Measurements from ENCODE around the gene TRNT1. TPM values are rescaled to one million over a fixed set of nuclear protein-coding genes. Genes with fewer than 3 reads are reported as not detected.

Gene TRNT1
- total and polyA plus RNA-seq, 2 of the 8 experiments (the other 6 are each of a cell fraction or from before 2014, with no cell fraction given) = 7.2 to 33.1 TPM

- no peak overlapping the region for H2AFZ ChIP-seq (ENCODE audit: low read length)
- H2AK5ac ChIP-seq (ENCODE audit: low read depth, low read length) = no peak overlapping the region
- no peak overlapping the region for H4K5ac ChIP-seq (ENCODE audit: insufficient read length, low read depth, low read length)
- H3K14ac ChIP-seq (ENCODE audit: insufficient read length) = no peak overlapping the region
- H3K27ac ChIP-seq (ENCODE audit: low read depth, low read length) = no peak overlapping the region
- H3K56ac ChIP-seq (replicated peaks; ENCODE audit: insufficient read length, low read depth, low read length) = no peak overlapping the region
- no peaks in the 10 kb centered on the region for H3K23me2 ChIP-seq (ENCODE audit: low read depth, low read length)
- H3K36me3 ChIP-seq (ENCODE audit: control insufficient read depth in 2 of 4, insufficient read depth in 4 of 4, low read length in 3 of 4) = no peaks in the 10 kb centered on the region
- no peak overlapping the region for H4K8ac ChIP-seq (ENCODE audit: extremely low read depth, insufficient read depth, low read length)
- no peaks in the 10 kb centered on the region; a peak in 1 of 7 replicates for H3K4me1 ChIP-seq (replicated peaks in 1 of 4; ENCODE audit: control insufficient read depth in 3 of 4, insufficient read depth in 4 of 4, low read length in 3 of 4)
- no peak overlapping the region for H2BK120ac ChIP-seq (replicated peaks; ENCODE audit: low read depth, low read length)
- no peak overlapping the region for H3K4ac ChIP-seq (replicated peaks; ENCODE audit: insufficient read length, low read depth, low read length)
- ChIA-PET POLR2A (ENCODE audit: partially characterized antibody) (no interaction called here), CTCF (ENCODE audit: partially characterized antibody) (interaction anchor here (1.3 kb wide), 1 partner anchor 73 kb away, joined by 3 read pairs; no protein-coding TSS in a partner anchor)
- no peak overlapping the region for H3K4me2 ChIP-seq (ENCODE audit: insufficient read depth in 1 of 2, low read depth in 2 of 2, low read length in 2 of 2)
- no peak overlapping the region for H4K91ac ChIP-seq (replicated peaks; ENCODE audit: insufficient read length, low read length)
- H3K18ac ChIP-seq (ENCODE audit: extremely low read depth, low read length) = no peak overlapping the region
- no peaks in the 10 kb centered on the region for H3K27me3 ChIP-seq (replicated peaks in 1 of 4; ENCODE audit: control insufficient read depth in 3 of 4, extremely low read depth in 1 of 4, insufficient read depth in 3 of 4, low read length in 3 of 4)
- no peaks in the 10 kb centered on the region for H3K9me3 ChIP-seq (ENCODE audit: insufficient read depth in 2 of 2, low read depth in 1 of 2, low read length in 1 of 2)
- no peaks in the 10 kb centered on the region for H3K79me2 ChIP-seq (ENCODE audit: control insufficient read depth in 1 of 2, insufficient read depth in 2 of 2, low read length in 2 of 2)
- no peak overlapping the region for H2BK15ac ChIP-seq (ENCODE audit: low read length)
- H4K20me1 ChIP-seq (replicated peaks in 1 of 2; ENCODE audit: control insufficient read depth in 1 of 2, insufficient read depth in 2 of 2, low read length in 2 of 2) = no peaks in the 10 kb centered on the region
- H2BK5ac ChIP-seq (ENCODE audit: low read depth, low read length) = no peak overlapping the region
- H2BK20ac ChIP-seq (ENCODE audit: low read length) = no peak overlapping the region
- H2BK12ac ChIP-seq (ENCODE audit: low read depth, low read length) = no peak overlapping the region
- no peak overlapping the region for H3K4me3 ChIP-seq (ENCODE audit: extremely low read depth in 1 of 4, insufficient read depth in 2 of 4, low read depth in 3 of 4, low read length in 4 of 4)
- 90% methylated on average over 7 of the region's 7 CpGs; no CpG with 5 or more reads in 1 of the 2 experiments for WGBS, 2 experiments (ENCODE audit: extremely low coverage in 1 of 2, insufficient coverage in 1 of 2, insufficient read length in 1 of 2, insufficient replicate concordance in 2 of 2, low coverage in 1 of 2, low lambda C conversion rate in 2 of 2, missing lambda C conversion rate in 1 of 2)
- no peak for DNase-seq (ENCODE audit: low read depth in 1 of 2, low spot score in 2 of 2)
- H3K79me1 ChIP-seq (ENCODE audit: low read depth, low read length) = no peaks in the 10 kb centered on the region
- no peak for FAIRE-seq
- H3K9ac ChIP-seq (replicated peaks in 1 of 4; ENCODE audit: extremely low read depth in 1 of 4, low read depth in 3 of 4, low read length in 3 of 4) = no peak overlapping the region
- no peak overlapping the region for H3K23ac ChIP-seq (ENCODE audit: insufficient read length)
- TF ChIP-seq PHF8 (conservative IDR thresholded peaks at IDR 0.05; ENCODE audit: low read depth, low read length) (no peak), CTCF (IDR thresholded peaks at IDR 0.05; ENCODE audit: control extremely low read depth in 1 of 3, insufficient read depth in 1 of 3, low read depth in 1 of 3, low read length in 3 of 3) (no peak), TAF1 (IDR thresholded peaks at IDR 0.05; ENCODE audit: low read depth, low read length) (no peak), YY1 (IDR thresholded peaks at IDR 0.05; ENCODE audit: low read depth, low read length) (no peak), E2F6 (IDR thresholded peaks at IDR 0.05) (no peak), RXRA (IDR thresholded peaks at IDR 0.05; ENCODE audit: insufficient read depth, low read depth, low read length) (no peak), BRCA1 (IDR thresholded peaks at IDR 0.05; ENCODE audit: low read depth, low read length) (no peak), POLR2A (IDR thresholded peaks at IDR 0.05; ENCODE audit: control extremely low read depth in 1 of 2, low read depth in 2 of 2, low read length in 2 of 2) (no peak), RNF2 (IDR thresholded peaks at IDR 0.05; ENCODE audit: borderline replicate concordance, low read depth, low read length, missing control alignments, poor library complexity, severe bottlenecking) (no peak)
These were observed 38.8 kb upstream of the TRNT1 start for GRCh38 chr3:3087716-3088465.
